GM12892 (cell line): Measurements from ENCODE around the gene KCTD17.

Experiments
- DNase-seq: peaks from one replicate; pipeline ENCODE4 v3.0.0; 2011; ENCODE audit not compliant: insufficient read length
- FAIRE-seq: peaks from 2 replicates; lab custom pipeline; 2011; peaks lifted over from hg19 to GRCh38; lab: Jason Lieb, UNC
- POLR2A ChIP-seq: IDR thresholded peaks from 2 replicates; pipeline ENCODE4 v1.6.1; 2011; ENCODE audit warnings: low read depth, low read length, control low read depth
- POLR2AphosphoS5 ChIP-seq: IDR thresholded peaks from 2 replicates; pipeline ENCODE4 v1.6.1; 2011; ENCODE audit warnings: low read depth, low read length, control low read depth
- TAF1 ChIP-seq: IDR thresholded peaks from 2 replicates; pipeline ENCODE4 v1.6.1; 2011; ENCODE audit warnings: low read depth, mild to moderate bottlenecking, control low read depth, low read length, borderline replicate concordance

The KCTD17 gene

GRCh38 chr22:37048133-37048532 lies 3.4 kb upstream of the KCTD17 start:
- DNase-seq, result no peak
- TF ChIP-seq TAF1 (no peak), POLR2AphosphoS5 (no peak), POLR2A (no peak)
- FAIRE-seq, result no peak

DNA sequence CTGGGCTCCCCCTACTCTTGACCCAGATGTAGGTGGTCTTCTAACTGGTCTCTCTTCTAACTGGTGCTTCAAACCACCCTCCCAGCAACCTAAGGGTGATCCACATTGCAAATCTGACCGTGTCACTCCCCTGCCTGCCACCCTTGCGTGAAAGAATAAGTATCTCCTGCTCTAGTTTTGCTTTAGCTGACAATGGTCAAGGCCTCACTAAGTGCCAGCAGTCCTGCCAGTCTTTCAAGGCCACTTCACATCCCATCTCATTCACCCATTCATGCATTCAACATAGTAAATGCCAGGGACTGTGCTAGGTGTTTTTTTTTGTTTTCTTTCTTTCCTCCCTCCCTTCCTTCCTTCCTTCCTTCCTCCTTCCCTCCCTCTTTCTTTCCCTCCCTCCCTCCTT lies 2.3 kb upstream of the KCTD17 start:
- no peak for FAIRE-seq
- TF ChIP-seq POLR2AphosphoS5, result no peak
- TF ChIP-seq POLR2A, result no peak
- TF ChIP-seq TAF1, result no peak

GRCh38 chr22:37050913-37051312 lies 629 bp upstream of the KCTD17 start:
- TF ChIP-seq POLR2AphosphoS5, result no peak
- TF ChIP-seq POLR2A, result no peak
- no peak for TF ChIP-seq TAF1
- DNase-seq (no peak), FAIRE-seq (no peak)

More for the DNA sequence above, 2.3 kb upstream of the KCTD17 start:
- no peak for DNase-seq

GRCh38 chr22:37052386-37053309 lies 1.1 kb downstream of the KCTD17 start:
- no peak for TF ChIP-seq POLR2A
- TF ChIP-seq TAF1, result no peak
- no peak for TF ChIP-seq POLR2AphosphoS5
- DNase-seq, result no peak
- FAIRE-seq, result no peak

DNA sequence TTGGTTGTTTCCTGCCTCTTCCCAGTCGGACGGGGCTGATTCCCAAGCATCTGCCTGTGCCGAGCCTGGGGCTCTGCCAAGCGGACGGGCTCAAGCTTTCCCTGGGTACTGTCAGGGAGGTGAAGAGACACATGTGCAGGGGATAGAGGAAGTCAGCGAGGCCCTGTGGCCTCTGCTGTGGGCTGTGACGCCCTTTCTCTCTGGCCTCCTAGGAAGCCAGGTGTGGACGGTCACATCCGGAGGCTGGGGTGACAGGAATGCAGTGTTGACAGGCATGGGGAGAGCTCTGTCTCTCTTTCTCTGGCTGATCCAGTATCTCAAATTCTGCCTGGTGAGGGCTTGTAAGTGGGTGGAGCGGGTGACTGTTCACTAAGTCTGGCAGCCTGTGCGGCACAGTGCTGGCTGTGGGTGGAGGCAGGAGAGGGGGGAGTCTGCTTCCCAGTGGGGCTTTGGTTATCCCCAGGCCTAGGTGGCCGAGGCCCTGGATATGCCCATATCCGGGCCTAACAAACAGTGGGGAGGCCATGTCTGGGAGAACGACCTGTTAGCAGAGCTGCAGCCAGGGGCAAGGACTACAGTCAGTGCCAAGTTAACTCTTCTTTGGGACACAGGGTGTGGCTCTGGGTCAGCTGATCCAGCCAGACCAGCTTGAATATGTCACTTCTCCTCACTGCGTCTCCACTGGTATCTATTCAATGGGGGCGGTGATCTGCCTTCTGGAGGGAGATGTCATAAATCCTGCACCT lies 1.9 kb downstream of the KCTD17 start:
- FAIRE-seq, result no peak
- no peak for DNase-seq
- TF ChIP-seq TAF1, result no peak
- no peak for TF ChIP-seq POLR2AphosphoS5
- TF ChIP-seq POLR2A, result no peak

DNA sequence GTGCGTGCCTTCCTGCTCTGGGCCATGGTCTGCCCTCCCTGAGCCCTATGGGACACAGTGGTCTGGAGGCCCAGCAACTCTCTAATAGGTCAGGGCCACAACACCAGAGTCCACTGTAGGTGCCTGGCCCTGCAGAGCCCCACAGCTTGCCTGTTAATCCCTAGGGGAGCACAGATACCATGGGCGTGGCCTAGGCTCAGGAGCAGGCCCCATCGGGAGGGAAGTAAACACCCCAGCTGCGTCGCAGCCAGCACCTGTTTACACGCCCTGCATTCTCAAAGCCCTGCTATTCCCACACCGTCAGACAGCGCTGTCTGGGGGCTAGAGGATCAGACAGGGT lies 2.5 kb downstream of the KCTD17 start:
- FAIRE-seq (no peak), DNase-seq (no peak)
- no peak for TF ChIP-seq POLR2AphosphoS5
- no peak for TF ChIP-seq TAF1
- TF ChIP-seq POLR2A, result no peak

GRCh38 chr22:37054600-37055365 lies 3.2 kb downstream of the KCTD17 start:
- no peak for TF ChIP-seq TAF1
- TF ChIP-seq POLR2AphosphoS5, result no peak
- no peak for TF ChIP-seq POLR2A
- DNase-seq (no peak), FAIRE-seq (no peak)

DNA sequence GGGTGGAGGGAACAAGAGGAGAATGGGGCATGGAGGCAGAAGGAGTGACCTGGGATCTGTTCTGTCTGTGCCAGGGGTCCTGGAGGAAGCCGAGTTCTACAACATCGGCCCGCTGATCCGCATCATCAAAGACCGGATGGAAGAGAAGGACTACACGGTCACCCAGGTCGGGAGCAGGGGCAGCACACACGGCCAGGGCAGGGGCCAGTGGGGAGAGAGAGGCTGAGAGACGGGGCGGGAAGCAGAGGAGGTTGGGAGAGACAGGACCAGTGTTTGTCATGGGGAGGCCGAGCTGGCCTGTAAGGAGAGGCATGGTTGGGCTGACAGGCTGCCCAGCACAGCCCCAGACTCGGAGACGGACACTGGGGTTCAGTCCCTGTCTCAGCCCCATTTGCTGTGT lies 4.7 kb downstream of the KCTD17 start:
- TF ChIP-seq TAF1 (no peak), POLR2AphosphoS5 (no peak), POLR2A (no peak)
- FAIRE-seq, result no peak

DNA sequence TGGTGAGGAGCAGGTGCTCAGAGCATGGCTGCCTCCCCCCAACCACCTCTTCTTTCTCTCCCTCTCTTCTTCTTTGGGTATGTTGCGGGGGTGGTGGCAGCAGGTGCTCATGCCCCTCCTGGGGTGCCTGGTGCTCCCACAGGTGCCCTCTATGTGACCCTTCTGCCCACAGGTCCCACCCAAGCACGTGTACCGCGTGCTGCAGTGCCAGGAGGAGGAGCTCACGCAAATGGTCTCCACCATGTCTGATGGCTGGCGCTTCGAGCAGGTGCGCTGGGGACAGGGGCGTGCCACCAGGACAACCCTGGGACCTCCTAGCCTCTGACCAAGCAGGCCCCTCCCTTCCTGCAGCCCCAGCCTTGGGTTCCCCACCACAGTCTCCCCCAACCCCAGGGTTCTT lies 5.7 kb downstream of the KCTD17 start:
- DNase-seq (no peak), FAIRE-seq (no peak)
- no peak for TF ChIP-seq POLR2AphosphoS5
- no peak for TF ChIP-seq POLR2A
- TF ChIP-seq TAF1, result no peak

More for the DNA sequence above, 4.7 kb downstream of the KCTD17 start:
- DNase-seq, result no peak

GRCh38 chr22:37057796-37058510 lies 6.4 kb downstream of the KCTD17 start:
- no peak for TF ChIP-seq POLR2AphosphoS5
- no peak for TF ChIP-seq POLR2A
- no peak for TF ChIP-seq TAF1
- FAIRE-seq, result no peak

GRCh38 chr22:37058917-37059701 lies 7.6 kb downstream of the KCTD17 start:
- FAIRE-seq (no peak), DNase-seq (no peak)
- no peak for TF ChIP-seq TAF1
- TF ChIP-seq POLR2A, result no peak
- no peak for TF ChIP-seq POLR2AphosphoS5

More at GRCh38 chr22:37057796-37058510, 6.4 kb downstream of the KCTD17 start:
- no peak for DNase-seq
